Fibroblast of the aortic adventitia (primary cell): ENCODE measurements around the gene PDSS2. TPM values are rescaled to one million over a fixed set of nuclear protein-coding genes. Genes with fewer than 3 reads are reported as not detected.
"Not testable (repeated sequence)": the region's sequence is repeated elsewhere in the genome, so short reads cannot be mapped to it uniquely, and the experiment has no call there.

Experiments used
- DNase-seq: peaks from one replicate; pipeline ENCODE4 v3.0.0-alpha.2; 2010; ENCODE audit warnings: low read depth
- H3K4me3 ChIP-seq: 2 replicates; pipeline ENCODE4 v1.5.1; 2011; ENCODE audit warnings: low read depth, mild to moderate bottlenecking, control low read depth, low read length, moderate library complexity
- CTCF ChIP-seq: IDR thresholded peaks from 2 replicates; pipeline ENCODE4 v1.5.1; 2011; ENCODE audit warnings: mild to moderate bottlenecking, low read length, control low read depth, inconsistent platforms; ENCODE audit not compliant: insufficient read depth
- total RNA-seq: library from RNA; depleted of rRNA; stranded (reverse); fragments of >200 nt; gene quantifications from 2 replicates; pipeline ENCODE4 v1.2.3, GENCODE V29; 2012; ENCODE audit warnings: low replicate concordance

The PDSS2 gene
- total RNA-seq, 1 donor, result 14.4 TPM

DNA sequence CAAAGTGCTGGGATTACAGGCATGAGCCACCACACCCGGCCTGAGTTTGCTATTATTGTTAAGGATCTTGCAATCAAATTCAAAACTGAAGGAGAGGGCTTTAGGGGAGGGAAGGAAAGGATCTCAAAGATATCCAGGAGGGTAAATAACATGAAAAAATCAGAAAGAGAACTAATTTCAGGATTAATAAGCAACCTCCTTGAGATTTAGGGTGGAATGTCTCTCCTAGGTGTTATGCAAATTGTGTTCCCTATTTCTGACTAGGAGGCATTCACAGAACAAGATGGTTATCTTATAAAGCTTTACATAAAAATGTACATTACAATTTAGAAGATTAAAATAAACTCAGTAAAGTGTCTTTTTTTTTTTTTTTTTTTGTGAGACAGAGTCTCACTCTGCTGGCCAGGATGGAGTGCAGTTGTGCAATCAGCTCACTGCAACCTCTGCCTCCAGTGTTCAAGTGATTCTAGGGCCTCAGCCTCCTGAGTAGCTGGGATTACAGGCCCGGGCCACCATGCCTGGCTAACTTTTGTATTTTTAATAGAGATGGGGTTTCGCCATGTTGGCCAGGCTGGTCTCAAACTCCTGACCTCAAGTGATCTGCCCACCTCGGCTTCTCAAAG, 252.0 kb downstream of the PDSS2 start:
- TF ChIP-seq CTCF, result no peak
- DNase-seq, result no peak
- H3K4me3 ChIP-seq, result no peak overlapping the region

- no peak for TF ChIP-seq CTCF
- no peak overlapping the region for H3K4me3 ChIP-seq
- DNase-seq, result no peak
These were observed 254.0 kb downstream of the PDSS2 start for GRCh38 chr6:107205058-107205998.

- TF ChIP-seq CTCF, result no peak
- H3K4me3 ChIP-seq, result no peak overlapping the region
- no peak for DNase-seq
These were observed 256.4 kb downstream of the PDSS2 start for GRCh38 chr6:107202876-107203468.

DNA sequence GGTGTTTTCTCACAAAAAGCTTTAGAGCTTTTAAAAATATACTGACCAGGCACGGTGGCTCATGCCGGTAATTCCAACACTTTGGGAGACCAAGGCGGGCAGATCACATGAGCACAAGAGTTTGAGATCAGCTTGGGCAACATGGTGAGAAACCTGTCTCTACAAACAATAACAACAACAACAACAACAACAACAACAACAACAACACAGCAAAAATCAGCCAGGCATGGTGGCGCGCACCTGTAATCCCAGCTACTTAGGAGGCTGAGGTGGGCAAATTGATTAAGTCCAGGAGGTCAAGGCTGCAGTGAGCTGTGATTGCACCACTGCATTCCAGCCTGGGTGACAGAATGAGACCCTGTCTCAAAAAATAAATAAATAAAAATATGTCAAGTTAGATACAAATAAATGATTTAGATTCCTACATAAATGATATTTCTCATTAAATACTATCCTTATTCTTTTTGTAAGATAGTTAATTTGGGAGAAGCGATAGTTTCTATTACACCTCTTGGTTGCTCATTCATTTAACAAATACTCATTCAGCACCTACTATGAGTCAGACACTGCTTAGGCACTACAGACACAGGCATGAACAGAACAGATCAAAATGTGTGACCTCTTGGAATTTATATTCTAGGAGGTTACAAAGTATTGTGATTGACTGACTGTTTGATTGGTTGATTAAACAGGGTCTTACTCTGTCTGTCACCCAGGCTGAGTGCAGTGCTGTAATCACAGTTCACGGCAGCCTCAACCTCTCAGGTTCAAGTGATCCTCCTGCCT, 260.5 kb downstream of the PDSS2 start:
- H3K4me3 ChIP-seq, result no peak overlapping the region
- DNase-seq, result no peak
- TF ChIP-seq CTCF, result no peak

- DNase-seq, result no peak
- H3K4me3 ChIP-seq, result no peak overlapping the region
- TF ChIP-seq CTCF, result no peak
These were observed 263.2 kb downstream of the PDSS2 start for GRCh38 chr6:107196152-107196551.

GRCh38 chr6:107194723-107195122, 264.6 kb downstream of the PDSS2 start:
- H3K4me3 ChIP-seq, DNase-seq: not testable (repeated sequence)

GRCh38 chr6:107192830-107193229, 266.5 kb downstream of the PDSS2 start:
- H3K4me3 ChIP-seq, result no peak overlapping the region
- TF ChIP-seq CTCF, result no peak
- DNase-seq, result no peak
